Measurements from ENCODE around the gene PRCP. TPM values are rescaled to one million over a fixed set of nuclear protein-coding genes. Genes with fewer than 3 reads are reported as not detected.
"Not testable (repeated sequence)": the region's sequence is repeated elsewhere in the genome, so short reads cannot be mapped to it uniquely, and the experiment has no call there.

Gene PRCP
- polyA plus RNA-seq, 1 of the 3 experiments (the other 2 are of a cell fraction) = 65.0 TPM

DNA sequence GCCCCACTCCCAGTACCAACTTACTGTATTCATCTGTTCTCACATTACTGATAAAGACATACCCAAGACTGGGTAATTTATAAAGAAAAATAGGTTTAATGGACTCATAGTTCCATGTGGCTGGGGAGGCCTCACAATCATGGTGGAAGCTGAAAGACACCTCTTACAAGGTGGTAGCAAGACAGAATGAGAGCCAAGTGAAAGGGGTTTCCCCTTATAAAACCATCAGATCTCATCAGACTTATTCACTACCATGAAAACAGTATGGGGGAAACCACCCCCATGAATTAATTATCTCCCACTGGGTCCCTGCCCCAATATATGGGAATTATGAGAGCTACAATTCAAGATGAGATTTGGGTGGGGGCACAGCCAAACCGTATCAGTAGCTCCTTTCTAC is 44.8 kb upstream of the PRCP start:
- H3K36me3 ChIP-seq (replicated peaks in 1 of 2; ENCODE audit: control insufficient read depth in 1 of 2, insufficient read depth in 2 of 2, low read length in 1 of 2); DNase-seq; H3F3A ChIP-seq (replicated peaks; ENCODE audit: insufficient read depth); H3K27me3 ChIP-seq (ENCODE audit: insufficient read depth); H3K79me2 ChIP-seq (ENCODE audit: insufficient read depth); H3K4me3 ChIP-seq (ENCODE audit: low read depth in 2 of 2, low read length in 1 of 2); H4K20me1 ChIP-seq (ENCODE audit: insufficient read depth); H2AFZ ChIP-seq (ENCODE audit: low read depth); POLR2A ChIA-PET; H3K27ac ChIP-seq (ENCODE audit: low read depth in 2 of 2, low read length in 1 of 2); H3K9me3 ChIP-seq; H3K9me2 ChIP-seq; H3K4me1 ChIP-seq (ENCODE audit: control insufficient read depth in 1 of 2, insufficient read depth in 2 of 2, low read depth in 1 of 2, low read length in 1 of 2); H3K9ac ChIP-seq; H3K4me2 ChIP-seq: not testable (repeated sequence)
- 33% methylated on average over 1 of the region's 1 CpG for WGBS (ENCODE audit: low lambda C conversion rate)
- CTCF ChIA-PET = interaction anchor here (1.3 kb wide), 1 partner anchor 236 kb away, joined by 3 read pairs; no protein-coding TSS in a partner anchor

DNA sequence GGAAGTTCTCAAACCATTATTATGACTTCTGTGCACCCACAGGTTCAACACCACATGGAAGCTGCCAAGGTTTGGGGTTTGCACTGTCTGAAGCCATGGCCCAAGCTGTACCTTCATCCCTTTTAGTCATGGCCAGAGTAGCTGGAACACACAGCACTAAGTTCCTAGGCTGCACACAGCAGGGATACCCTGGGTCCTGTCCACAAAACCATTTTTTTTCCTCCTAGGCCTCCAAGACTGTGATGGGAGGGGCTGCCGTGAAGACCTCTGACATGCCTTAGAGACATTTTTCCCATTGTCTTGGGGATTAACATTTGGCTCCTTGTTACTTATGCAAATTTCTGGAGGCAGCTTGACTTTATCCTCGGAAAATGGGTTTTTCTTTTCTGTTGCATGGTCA is 44.0 kb upstream of the PRCP start:
- POLR2A ChIA-PET = no interaction called here
- TF ChIP-seq JUND (IDR thresholded peaks at IDR 0.05) (no peak), RXRA (IDR thresholded peaks at IDR 0.05; ENCODE audit: borderline replicate concordance, low read depth) (no peak), TCF12 (IDR thresholded peaks at IDR 0.05) (no peak)
- TF ChIP-seq, protein P1, sequence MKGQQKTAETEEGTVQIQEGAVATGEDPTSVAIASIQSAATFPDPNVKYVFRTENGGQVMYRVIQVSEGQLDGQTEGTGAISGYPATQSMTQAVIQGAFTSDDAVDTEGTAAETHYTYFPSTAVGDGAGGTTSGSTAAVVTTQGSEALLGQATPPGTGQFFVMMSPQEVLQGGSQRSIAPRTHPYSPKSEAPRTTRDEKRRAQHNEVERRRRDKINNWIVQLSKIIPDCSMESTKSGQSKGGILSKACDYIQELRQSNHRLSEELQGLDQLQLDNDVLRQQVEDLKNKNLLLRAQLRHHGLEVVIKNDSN (IDR thresholded peaks at IDR 0.05; ENCODE audit: borderline replicate concordance, low read depth) = no peak
- TF ChIP-seq, protein P2, sequence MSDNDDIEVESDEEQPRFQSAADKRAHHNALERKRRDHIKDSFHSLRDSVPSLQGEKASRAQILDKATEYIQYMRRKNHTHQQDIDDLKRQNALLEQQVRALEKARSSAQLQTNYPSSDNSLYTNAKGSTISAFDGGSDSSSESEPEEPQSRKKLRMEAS (IDR thresholded peaks at IDR 0.05; ENCODE audit: low read depth) = no peak
- 45% methylated on average over 2 of the region's 2 CpGs for WGBS (ENCODE audit: low lambda C conversion rate)

DNA sequence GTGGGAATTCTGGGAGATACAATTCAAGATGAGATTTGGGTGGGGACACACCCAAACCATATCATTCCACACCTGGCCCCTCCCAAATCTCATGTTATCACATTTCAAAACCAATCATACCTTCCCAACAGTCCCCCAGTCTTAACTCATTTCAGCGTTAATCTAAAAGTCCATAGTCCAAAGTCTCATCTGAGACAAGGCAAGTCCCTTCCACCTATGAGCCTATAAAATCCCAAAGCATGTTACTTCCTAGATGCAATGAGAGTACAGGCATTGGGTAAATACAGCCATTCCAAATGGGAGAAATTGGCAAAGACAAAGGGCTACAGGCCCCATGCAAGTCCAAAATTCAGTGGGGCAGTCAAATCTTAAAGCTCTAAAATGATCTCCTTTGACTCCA is 43.2 kb upstream of the PRCP start:
- POLR2A ChIA-PET; H3K9me2 ChIP-seq; DNase-seq; H3K9ac ChIP-seq; H4K20me1 ChIP-seq (ENCODE audit: insufficient read depth); H3F3A ChIP-seq (replicated peaks; ENCODE audit: insufficient read depth); H2AFZ ChIP-seq (ENCODE audit: low read depth); H3K27ac ChIP-seq (ENCODE audit: low read depth in 2 of 2, low read length in 1 of 2); H3K4me1 ChIP-seq (ENCODE audit: control insufficient read depth in 1 of 2, insufficient read depth in 2 of 2, low read depth in 1 of 2, low read length in 1 of 2); H3K27me3 ChIP-seq (ENCODE audit: insufficient read depth); H3K9me3 ChIP-seq; H3K4me3 ChIP-seq (ENCODE audit: low read depth in 2 of 2, low read length in 1 of 2); H3K4me2 ChIP-seq; H3K79me2 ChIP-seq (ENCODE audit: insufficient read depth); H3K36me3 ChIP-seq (replicated peaks in 1 of 2; ENCODE audit: control insufficient read depth in 1 of 2, insufficient read depth in 2 of 2, low read length in 1 of 2): not testable (repeated sequence)
- WGBS (ENCODE audit: low lambda C conversion rate) = 100% methylated on average over 1 of the region's 1 CpG
- CTCF ChIA-PET = interaction anchor here (1.4 kb wide), 1 partner anchor 8 kb away, joined by 3 read pairs; no protein-coding TSS in a partner anchor

More for the DNA sequence above, 44.0 kb upstream of the PRCP start:
- H3K4me1 ChIP-seq (ENCODE audit: control insufficient read depth in 1 of 2, insufficient read depth in 2 of 2, low read depth in 1 of 2, low read length in 1 of 2) = no peaks in the 10 kb centered on the region; a peak in 1 of 4 replicates
- H3K27me3 ChIP-seq (ENCODE audit: insufficient read depth) = no peaks in the 10 kb centered on the region
- no peaks in the 10 kb centered on the region for H3K9me3 ChIP-seq
- H3K27ac ChIP-seq (ENCODE audit: low read depth in 2 of 2, low read length in 1 of 2) = no peak overlapping the region
- no peak overlapping the region for H2AFZ ChIP-seq (ENCODE audit: low read depth)
- no peak for DNase-seq
- no peaks in the 10 kb centered on the region for H3K79me2 ChIP-seq (ENCODE audit: insufficient read depth)
- CTCF ChIA-PET = interaction anchor here (1.4 kb wide), 1 partner anchor 9 kb away, joined by 3 read pairs; no protein-coding TSS in a partner anchor
- H3K9ac ChIP-seq = no peak overlapping the region
- H3K9me2 ChIP-seq = no peaks in the 10 kb centered on the region
- no peaks in the 10 kb centered on the region for H3F3A ChIP-seq (replicated peaks; ENCODE audit: insufficient read depth)
- no peaks in the 10 kb centered on the region for H3K36me3 ChIP-seq (replicated peaks in 1 of 2; ENCODE audit: control insufficient read depth in 1 of 2, insufficient read depth in 2 of 2, low read length in 1 of 2)
- no peak overlapping the region for H3K4me2 ChIP-seq
- H3K4me3 ChIP-seq (ENCODE audit: low read depth in 2 of 2, low read length in 1 of 2) = no peak overlapping the region
- no peaks in the 10 kb centered on the region for H4K20me1 ChIP-seq (ENCODE audit: insufficient read depth)

DNA sequence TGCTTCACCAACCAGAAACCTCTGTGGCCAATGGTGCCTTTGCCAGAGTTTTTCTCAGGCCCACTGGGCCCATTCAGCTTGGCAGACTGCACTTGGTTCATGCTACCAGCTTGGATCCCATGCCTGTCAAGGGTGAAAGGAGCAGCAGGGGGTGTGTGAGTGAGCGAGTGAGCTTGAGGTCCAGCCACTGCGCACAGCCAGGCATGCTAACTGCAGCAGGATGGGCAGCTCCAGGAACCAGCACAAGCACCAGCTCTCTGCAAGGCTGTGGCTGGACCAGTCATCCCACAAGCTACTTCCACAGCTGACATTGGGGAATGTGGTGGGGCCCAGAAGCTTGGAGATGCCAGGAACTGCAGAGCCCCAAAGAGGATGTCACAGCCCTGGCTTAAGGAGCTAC is 42.1 kb upstream of the PRCP start:
- POLR2A ChIA-PET = no interaction called here
- TF ChIP-seq, protein P3, sequence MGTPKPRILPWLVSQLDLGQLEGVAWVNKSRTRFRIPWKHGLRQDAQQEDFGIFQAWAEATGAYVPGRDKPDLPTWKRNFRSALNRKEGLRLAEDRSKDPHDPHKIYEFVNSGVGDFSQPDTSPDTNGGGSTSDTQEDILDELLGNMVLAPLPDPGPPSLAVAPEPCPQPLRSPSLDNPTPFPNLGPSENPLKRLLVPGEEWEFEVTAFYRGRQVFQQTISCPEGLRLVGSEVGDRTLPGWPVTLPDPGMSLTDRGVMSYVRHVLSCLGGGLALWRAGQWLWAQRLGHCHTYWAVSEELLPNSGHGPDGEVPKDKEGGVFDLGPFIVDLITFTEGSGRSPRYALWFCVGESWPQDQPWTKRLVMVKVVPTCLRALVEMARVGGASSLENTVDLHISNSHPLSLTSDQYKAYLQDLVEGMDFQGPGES (IDR thresholded peaks at IDR 0.05; ENCODE audit: low read depth, low read length) = no peak
- TF ChIP-seq POLR2AphosphoS5 (IDR thresholded peaks at IDR 0.05; ENCODE audit: low read depth, low read length) = no peak
- TF ChIP-seq, protein P4, sequence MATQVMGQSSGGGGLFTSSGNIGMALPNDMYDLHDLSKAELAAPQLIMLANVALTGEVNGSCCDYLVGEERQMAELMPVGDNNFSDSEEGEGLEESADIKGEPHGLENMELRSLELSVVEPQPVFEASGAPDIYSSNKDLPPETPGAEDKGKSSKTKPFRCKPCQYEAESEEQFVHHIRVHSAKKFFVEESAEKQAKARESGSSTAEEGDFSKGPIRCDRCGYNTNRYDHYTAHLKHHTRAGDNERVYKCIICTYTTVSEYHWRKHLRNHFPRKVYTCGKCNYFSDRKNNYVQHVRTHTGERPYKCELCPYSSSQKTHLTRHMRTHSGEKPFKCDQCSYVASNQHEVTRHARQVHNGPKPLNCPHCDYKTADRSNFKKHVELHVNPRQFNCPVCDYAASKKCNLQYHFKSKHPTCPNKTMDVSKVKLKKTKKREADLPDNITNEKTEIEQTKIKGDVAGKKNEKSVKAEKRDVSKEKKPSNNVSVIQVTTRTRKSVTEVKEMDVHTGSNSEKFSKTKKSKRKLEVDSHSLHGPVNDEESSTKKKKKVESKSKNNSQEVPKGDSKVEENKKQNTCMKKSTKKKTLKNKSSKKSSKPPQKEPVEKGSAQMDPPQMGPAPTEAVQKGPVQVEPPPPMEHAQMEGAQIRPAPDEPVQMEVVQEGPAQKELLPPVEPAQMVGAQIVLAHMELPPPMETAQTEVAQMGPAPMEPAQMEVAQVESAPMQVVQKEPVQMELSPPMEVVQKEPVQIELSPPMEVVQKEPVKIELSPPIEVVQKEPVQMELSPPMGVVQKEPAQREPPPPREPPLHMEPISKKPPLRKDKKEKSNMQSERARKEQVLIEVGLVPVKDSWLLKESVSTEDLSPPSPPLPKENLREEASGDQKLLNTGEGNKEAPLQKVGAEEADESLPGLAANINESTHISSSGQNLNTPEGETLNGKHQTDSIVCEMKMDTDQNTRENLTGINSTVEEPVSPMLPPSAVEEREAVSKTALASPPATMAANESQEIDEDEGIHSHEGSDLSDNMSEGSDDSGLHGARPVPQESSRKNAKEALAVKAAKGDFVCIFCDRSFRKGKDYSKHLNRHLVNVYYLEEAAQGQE (IDR thresholded peaks at IDR 0.05; ENCODE audit: low read depth, low read length) = no peak
- TF ChIP-seq YY1 (IDR thresholded peaks at IDR 0.05; ENCODE audit: low read depth) = no peak
- TF ChIP-seq, protein P2 (IDR thresholded peaks at IDR 0.05; ENCODE audit: low read depth) = no peak
- no peak for TF ChIP-seq EP300 (IDR thresholded peaks at IDR 0.05; ENCODE audit: borderline replicate concordance in 1 of 2, low read depth in 1 of 2, low read length in 1 of 2)
- TF ChIP-seq FOXM1 (IDR thresholded peaks at IDR 0.05; ENCODE audit: low read depth) = no peak

More for the DNA sequence above, 42.1 kb upstream of the PRCP start:
- no peaks in the 10 kb centered on the region for H4K20me1 ChIP-seq (ENCODE audit: insufficient read depth)
- no peak overlapping the region for H3K9ac ChIP-seq
- WGBS (ENCODE audit: low lambda C conversion rate) = 83% methylated on average over 2 of the region's 2 CpGs
- no peak overlapping the region for H2AFZ ChIP-seq (ENCODE audit: low read depth)
- DNase-seq = no peak
- H3K36me3 ChIP-seq (replicated peaks in 1 of 2; ENCODE audit: control insufficient read depth in 1 of 2, insufficient read depth in 2 of 2, low read length in 1 of 2) = no peaks in the 10 kb centered on the region
- CTCF ChIA-PET = interaction anchor here (0.9 to 1.3 kb wide), 2 partner anchors 15 to 75 kb away, joined by 3 to 5 read pairs; no protein-coding TSS in a partner anchor
- H3K4me3 ChIP-seq (ENCODE audit: low read depth in 2 of 2, low read length in 1 of 2) = no peak overlapping the region
- H3K4me1 ChIP-seq (ENCODE audit: control insufficient read depth in 1 of 2, insufficient read depth in 2 of 2, low read depth in 1 of 2, low read length in 1 of 2) = no peaks in the 10 kb centered on the region
- no peak overlapping the region for H3K4me2 ChIP-seq
- no peaks in the 10 kb centered on the region for H3F3A ChIP-seq (replicated peaks; ENCODE audit: insufficient read depth)
- H3K9me2 ChIP-seq = no peaks in the 10 kb centered on the region
- H3K9me3 ChIP-seq = no peaks in the 10 kb centered on the region
- H3K27me3 ChIP-seq (ENCODE audit: insufficient read depth) = no peaks in the 10 kb centered on the region
- no peak overlapping the region for H3K27ac ChIP-seq (ENCODE audit: low read depth in 2 of 2, low read length in 1 of 2)
- H3K79me2 ChIP-seq (ENCODE audit: insufficient read depth) = no peaks in the 10 kb centered on the region

Data from SK-N-SH (cell line).